Measurements from ENCODE around the gene CWF19L1. TPM values are rescaled to one million over a fixed set of nuclear protein-coding genes. Genes with fewer than 3 reads are reported as not detected.
A peak's percentile ranks its signal among the peaks of the same experiment; 100 is the strongest.

The CWF19L1 gene
- total and polyA plus RNA-seq, 5 donors from 2014 or later, result 30.7 to 51.8 (median 35.3) TPM

DNA sequence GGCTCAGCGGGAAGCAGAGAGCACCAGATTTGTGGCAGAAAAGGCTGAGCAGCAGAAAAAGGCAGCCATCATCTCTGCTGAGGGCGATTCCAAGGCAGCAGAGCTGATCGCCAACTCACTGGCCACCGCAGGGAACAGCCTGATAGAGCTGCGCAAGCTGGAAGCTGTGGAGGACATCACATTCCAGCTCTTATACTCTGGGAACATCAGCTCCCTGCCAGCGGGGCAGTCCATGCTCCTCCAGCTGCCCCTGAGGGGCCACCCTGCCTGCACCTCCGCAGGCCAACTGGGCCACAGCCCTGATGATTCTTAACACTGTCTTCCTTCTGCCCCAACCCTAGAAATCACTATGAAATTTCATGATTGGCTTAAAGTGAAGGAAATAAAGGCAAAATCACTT, 18.6 kb downstream of the CWF19L1 start:
- peak overlapping the region in 1 of 3 donors; percentile 32 for H3K27ac Mint-ChIP-seq
- no peak overlapping the region for H3K27ac ChIP-seq (ENCODE audit: insufficient read depth, low read length, poor library complexity, severe bottlenecking)
- no peaks in the 10 kb centered on the region for H3K9me3 Mint-ChIP-seq
- DNase-seq, result no peak
- H3K4me3 ChIP-seq (ENCODE audit: low read depth, low read length), result no peak overlapping the region
- H3K27me3 ChIP-seq (ENCODE audit: control insufficient read depth, insufficient read depth, low read length), result no peaks in the 10 kb centered on the region
- peaks cover 41% of the 10 kb centered on the region for H3K36me3 Mint-ChIP-seq
- H3K27me3 Mint-ChIP-seq, result no peaks in the 10 kb centered on the region
- no peaks in the 10 kb centered on the region for H3K4me1 ChIP-seq (ENCODE audit: control insufficient read depth, insufficient read depth, low read length, poor library complexity, severe bottlenecking)
- H3K4me1 Mint-ChIP-seq, result peaks cover 0 to 6% (median 4%) of the 10 kb centered on the region in 4 donors
- no peak overlapping the region for H3K4me3 Mint-ChIP-seq
- no peak for ATAC-seq (ENCODE audit: low read depth in 2 of 2)
- H3K9me3 ChIP-seq (ENCODE audit: control insufficient read depth in 2 of 2, low read length in 2 of 2), result no peaks in the 10 kb centered on the region
- H3K36me3 ChIP-seq (ENCODE audit: control insufficient read depth, insufficient read depth, low read length), result peaks cover 89% of the 10 kb centered on the region

DNA sequence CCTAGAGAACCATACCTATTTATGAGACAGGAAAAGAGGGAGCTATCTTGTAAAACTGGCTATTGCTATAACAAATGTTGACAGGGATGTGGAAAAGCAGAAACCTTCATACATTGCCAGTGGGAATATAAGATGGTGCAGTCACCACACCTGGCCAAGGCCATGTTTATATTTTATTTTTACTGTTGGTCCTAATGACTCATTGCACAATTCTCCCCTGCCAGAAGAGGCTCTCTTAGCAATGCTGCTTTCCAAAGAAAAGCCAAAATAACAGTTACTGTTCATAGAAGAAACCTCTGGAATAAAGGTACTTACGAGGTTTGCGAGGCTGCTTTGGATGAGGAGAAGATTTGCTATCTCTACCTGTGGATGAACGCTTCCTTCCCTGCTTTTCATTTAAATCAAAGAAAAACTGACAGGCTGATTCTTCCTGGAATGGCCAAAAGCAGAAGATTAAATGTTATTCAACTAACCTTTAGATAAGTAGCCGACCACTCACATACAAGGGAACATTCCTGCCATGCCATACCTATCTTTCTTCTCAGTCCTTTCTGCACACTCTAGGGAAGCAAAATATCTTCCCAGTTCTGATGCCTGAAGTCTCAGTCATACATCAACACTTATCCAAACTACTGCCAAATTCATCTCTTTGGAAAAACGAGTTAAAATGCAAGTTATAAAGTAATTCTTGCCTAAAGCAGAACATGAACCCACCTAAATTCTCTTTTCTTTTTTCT, 21.8 kb downstream of the CWF19L1 start:
- ATAC-seq (ENCODE audit: low read depth in 2 of 2), result no peak
- Mint-ChIP-seq H3K9me3 (no peaks in the 10 kb centered on the region), H3K27me3 (no peaks in the 10 kb centered on the region), H3K4me1 (peaks cover 1 to 6% (median 3%) of the 10 kb centered on the region in 4 donors), H3K27ac (no peak overlapping the region), H3K4me3 (no peak overlapping the region), H3K36me3 (peaks cover 35% of the 10 kb centered on the region)
- no peak overlapping the region for H3K4me3 ChIP-seq (ENCODE audit: low read depth, low read length)
- no peaks in the 10 kb centered on the region for H3K4me1 ChIP-seq (ENCODE audit: control insufficient read depth, insufficient read depth, low read length, poor library complexity, severe bottlenecking)
- no peak overlapping the region for H3K27ac ChIP-seq (ENCODE audit: insufficient read depth, low read length, poor library complexity, severe bottlenecking)
- no peak for DNase-seq
- no peaks in the 10 kb centered on the region for H3K9me3 ChIP-seq (ENCODE audit: control insufficient read depth in 2 of 2, low read length in 2 of 2)
- no peaks in the 10 kb centered on the region for H3K27me3 ChIP-seq (ENCODE audit: control insufficient read depth, insufficient read depth, low read length)
- peaks cover 92% of the 10 kb centered on the region for H3K36me3 ChIP-seq (ENCODE audit: control insufficient read depth, insufficient read depth, low read length)

DNA sequence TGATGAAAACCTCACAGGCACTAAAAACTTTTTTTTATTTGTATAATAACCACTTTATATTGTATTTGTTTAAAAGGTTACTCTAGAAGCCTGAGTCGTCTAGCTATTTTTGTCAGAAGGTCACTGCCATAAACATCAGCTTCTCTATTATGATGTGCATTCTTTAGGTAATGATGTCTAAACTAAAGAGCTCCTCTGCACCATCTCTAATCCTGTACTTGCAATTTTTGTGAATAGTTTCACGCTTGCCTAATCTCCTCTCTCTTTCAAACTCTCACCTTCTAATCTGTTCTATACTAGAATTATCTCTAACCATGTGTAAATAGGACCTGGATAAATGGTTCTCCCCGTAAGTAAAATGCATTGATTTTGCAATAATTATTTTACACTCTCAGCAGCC, 27.6 kb downstream of the CWF19L1 start:
- Histone ChIP-seq H3K27ac (ENCODE audit: insufficient read depth, low read length, poor library complexity, severe bottlenecking) (no peak overlapping the region), H3K27me3 (ENCODE audit: control insufficient read depth, insufficient read depth, low read length) (no peaks in the 10 kb centered on the region), H3K4me1 (ENCODE audit: control insufficient read depth, insufficient read depth, low read length, poor library complexity, severe bottlenecking) (no peaks in the 10 kb centered on the region), H3K9me3 (ENCODE audit: control insufficient read depth in 2 of 2, low read length in 2 of 2) (no peaks in the 10 kb centered on the region), H3K36me3 (ENCODE audit: control insufficient read depth, insufficient read depth, low read length) (peaks cover 71% of the 10 kb centered on the region), H3K4me3 (ENCODE audit: low read depth, low read length) (no peak overlapping the region)
- H3K4me3 Mint-ChIP-seq, result no peak overlapping the region
- H3K4me1 Mint-ChIP-seq, result peaks cover 4 to 13% (median 6%) of the 10 kb centered on the region in 4 donors
- H3K9me3 Mint-ChIP-seq, result no peaks in the 10 kb centered on the region
- no peak for ATAC-seq (ENCODE audit: low read depth in 2 of 2)
- H3K27me3 Mint-ChIP-seq, result no peaks in the 10 kb centered on the region
- no peak overlapping the region for H3K27ac Mint-ChIP-seq
- no peak for DNase-seq
- H3K36me3 Mint-ChIP-seq, result peaks cover 33% of the 10 kb centered on the region

DNA sequence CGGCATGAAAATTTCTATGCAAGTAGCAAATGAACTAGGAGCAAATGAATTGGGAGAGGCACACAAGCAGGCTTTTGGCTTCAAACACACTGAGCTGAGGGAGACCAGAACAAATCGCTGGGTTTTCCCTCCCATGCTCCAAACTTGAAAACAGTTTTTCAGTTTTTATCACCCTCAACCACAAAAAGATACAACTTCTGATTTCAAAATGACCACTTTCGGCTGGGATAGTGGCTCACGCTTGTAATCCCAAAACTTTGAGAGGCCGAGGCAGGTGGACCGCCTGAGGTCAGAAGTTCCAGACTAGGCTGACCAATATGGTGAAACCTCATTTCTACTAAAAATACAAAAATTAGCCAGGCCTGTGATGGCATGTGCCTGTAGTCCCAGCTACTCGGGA, 29.0 kb downstream of the CWF19L1 start:
- DNase-seq (no peak), ATAC-seq (ENCODE audit: low read depth in 2 of 2) (no peak)
- Histone ChIP-seq H3K4me1 (ENCODE audit: control insufficient read depth, insufficient read depth, low read length, poor library complexity, severe bottlenecking) (no peaks in the 10 kb centered on the region), H3K9me3 (ENCODE audit: control insufficient read depth in 2 of 2, low read length in 2 of 2) (no peaks in the 10 kb centered on the region), H3K27ac (ENCODE audit: insufficient read depth, low read length, poor library complexity, severe bottlenecking) (no peak overlapping the region), H3K4me3 (ENCODE audit: low read depth, low read length) (no peak overlapping the region), H3K36me3 (ENCODE audit: control insufficient read depth, insufficient read depth, low read length) (peaks cover 70% of the 10 kb centered on the region), H3K27me3 (ENCODE audit: control insufficient read depth, insufficient read depth, low read length) (no peaks in the 10 kb centered on the region)
- H3K36me3 Mint-ChIP-seq, result peaks cover 39% of the 10 kb centered on the region
- H3K9me3 Mint-ChIP-seq, result no peaks in the 10 kb centered on the region
- no peak overlapping the region for H3K4me3 Mint-ChIP-seq
- no peak overlapping the region for H3K27ac Mint-ChIP-seq
- no peaks in the 10 kb centered on the region for H3K27me3 Mint-ChIP-seq
- H3K4me1 Mint-ChIP-seq, result peaks cover 4 to 13% (median 6%) of the 10 kb centered on the region in 4 donors

DNA sequence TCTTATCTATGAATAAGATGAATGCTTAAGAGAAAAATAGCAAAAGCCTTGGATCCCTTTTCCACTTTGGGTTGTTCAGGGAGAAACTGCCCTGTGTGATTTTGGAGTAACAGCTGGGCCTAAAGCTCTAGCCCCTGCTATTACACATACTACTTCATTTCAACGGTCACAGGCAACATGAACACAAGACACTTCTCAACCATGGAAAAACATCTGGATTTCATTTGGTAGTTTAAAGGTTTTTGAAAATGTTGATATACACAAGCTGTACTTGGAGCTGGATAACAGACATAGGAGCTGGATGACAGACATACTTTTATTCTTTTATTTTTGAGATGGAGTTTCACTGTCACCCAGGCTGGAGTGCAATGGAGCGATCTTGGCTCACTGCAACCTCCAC, 35.3 kb downstream of the CWF19L1 start:
- H3K4me1 Mint-ChIP-seq, result peaks cover 13 to 30% (median 24%) of the 10 kb centered on the region in 4 donors
- Histone ChIP-seq H3K4me3 (ENCODE audit: low read depth, low read length) (no peak overlapping the region), H3K4me1 (ENCODE audit: control insufficient read depth, insufficient read depth, low read length, poor library complexity, severe bottlenecking) (peaks cover 19% of the 10 kb centered on the region), H3K27me3 (ENCODE audit: control insufficient read depth, insufficient read depth, low read length) (no peaks in the 10 kb centered on the region), H3K9me3 (ENCODE audit: control insufficient read depth in 2 of 2, low read length in 2 of 2) (no peaks in the 10 kb centered on the region), H3K27ac (ENCODE audit: insufficient read depth, low read length, poor library complexity, severe bottlenecking) (no peak overlapping the region), H3K36me3 (ENCODE audit: control insufficient read depth, insufficient read depth, low read length) (peaks cover 50% of the 10 kb centered on the region)
- ATAC-seq (ENCODE audit: low read depth in 2 of 2) (no peak), DNase-seq (no peak)
- H3K4me3 Mint-ChIP-seq, result peak overlapping the region in 1 of 4 donors; percentile 59
- H3K27ac Mint-ChIP-seq, result peak overlapping the region in 1 of 3 donors; percentile 23
- H3K27me3 Mint-ChIP-seq, result no peaks in the 10 kb centered on the region
- H3K36me3 Mint-ChIP-seq, result peaks cover 19% of the 10 kb centered on the region
- H3K9me3 Mint-ChIP-seq, result peaks cover 0 to 5% (median 0%) of the 10 kb centered on the region in 7 donors

DNA sequence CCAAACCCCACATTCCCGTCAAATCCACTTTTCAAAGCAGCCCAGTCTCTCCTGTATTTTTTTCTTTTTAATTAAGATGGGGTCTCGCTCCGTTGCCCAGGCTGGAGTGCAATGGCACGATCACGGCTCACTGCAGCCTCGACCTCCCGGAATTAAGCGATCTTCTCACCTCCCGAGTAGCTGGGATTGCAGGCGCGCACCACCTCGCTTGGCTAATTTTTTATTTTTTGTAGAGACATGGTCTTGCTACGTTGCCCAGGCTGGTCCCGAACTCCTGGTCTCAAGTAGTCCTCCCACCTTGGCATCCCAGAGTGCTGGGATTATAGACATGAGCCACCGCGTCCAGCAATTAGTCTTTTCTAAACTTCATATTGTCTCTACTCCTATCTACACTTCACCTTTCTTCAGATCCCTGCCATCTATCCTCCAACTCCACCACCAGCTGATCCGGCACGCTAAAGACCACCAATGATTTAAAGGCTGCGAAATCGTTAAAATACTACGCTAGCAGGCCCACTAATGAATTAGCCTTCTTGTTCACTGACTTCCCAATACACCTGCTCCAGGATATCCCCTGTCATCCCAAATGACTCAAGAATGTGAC, 37.5 kb downstream of the CWF19L1 start:
- Histone ChIP-seq H3K27me3 (ENCODE audit: control insufficient read depth, insufficient read depth, low read length) (no peaks in the 10 kb centered on the region), H3K27ac (ENCODE audit: insufficient read depth, low read length, poor library complexity, severe bottlenecking) (peak overlapping the region; percentile 76), H3K36me3 (ENCODE audit: control insufficient read depth, insufficient read depth, low read length) (peaks cover 40% of the 10 kb centered on the region), H3K4me1 (ENCODE audit: control insufficient read depth, insufficient read depth, low read length, poor library complexity, severe bottlenecking) (peaks cover 19% of the 10 kb centered on the region), H3K4me3 (ENCODE audit: low read depth, low read length) (peak overlapping the region; percentile 92), H3K9me3 (ENCODE audit: control insufficient read depth in 2 of 2, low read length in 2 of 2) (no peaks in the 10 kb centered on the region)
- H3K27ac Mint-ChIP-seq, result peak overlapping the region; percentile 80 to 98 (median 85)
- H3K27me3 Mint-ChIP-seq, result no peaks in the 10 kb centered on the region
- H3K36me3 Mint-ChIP-seq, result peaks cover 20% of the 10 kb centered on the region
- ATAC-seq (ENCODE audit: low read depth in 2 of 2) (no peak), DNase-seq (peak in 2 of 3 donors; percentile 1 to 4)
- H3K9me3 Mint-ChIP-seq, result peaks cover 0 to 5% (median 0%) of the 10 kb centered on the region in 7 donors
- H3K4me3 Mint-ChIP-seq, result peak overlapping the region; percentile 89 to 95 (median 91)
- H3K4me1 Mint-ChIP-seq, result peaks cover 17 to 41% (median 33%) of the 10 kb centered on the region in 4 donors

DNA sequence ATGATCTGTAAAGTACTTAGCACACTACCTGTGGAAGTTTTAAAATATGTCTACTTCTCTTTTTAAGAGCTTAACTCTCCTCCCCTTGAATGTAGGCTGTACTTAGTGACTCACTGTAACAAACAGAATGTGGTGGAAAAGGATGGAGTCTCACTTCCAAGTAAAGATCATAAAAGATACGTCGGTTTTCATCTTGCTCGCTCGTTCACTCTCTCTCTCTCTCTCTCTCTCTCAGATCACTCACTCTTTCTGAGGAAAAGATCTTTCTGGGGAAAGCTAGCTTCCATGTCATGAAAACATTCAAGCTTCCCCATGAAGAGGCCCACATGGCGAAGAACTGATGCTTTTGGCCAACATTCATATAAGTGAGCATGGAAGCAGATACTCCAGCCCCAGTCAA, 43.6 kb downstream of the CWF19L1 start:
- Mint-ChIP-seq H3K27me3 (no peaks in the 10 kb centered on the region), H3K9me3 (no peaks in the 10 kb centered on the region), H3K4me1 (peaks cover 14 to 28% (median 21%) of the 10 kb centered on the region in 4 donors), H3K27ac (peak overlapping the region in 1 of 3 donors; percentile 38), H3K4me3 (peak overlapping the region in 1 of 4 donors; percentile 7), H3K36me3 (peaks cover 46% of the 10 kb centered on the region)
- H3K27me3 ChIP-seq (ENCODE audit: control insufficient read depth, insufficient read depth, low read length), result no peaks in the 10 kb centered on the region
- DNase-seq (no peak), ATAC-seq (ENCODE audit: low read depth in 2 of 2) (no peak)
- no peaks in the 10 kb centered on the region for H3K9me3 ChIP-seq (ENCODE audit: control insufficient read depth in 2 of 2, low read length in 2 of 2)
- H3K36me3 ChIP-seq (ENCODE audit: control insufficient read depth, insufficient read depth, low read length), result peaks cover 59% of the 10 kb centered on the region
- H3K27ac ChIP-seq (ENCODE audit: insufficient read depth, low read length, poor library complexity, severe bottlenecking), result no peak overlapping the region
- peaks cover 14% of the 10 kb centered on the region for H3K4me1 ChIP-seq (ENCODE audit: control insufficient read depth, insufficient read depth, low read length, poor library complexity, severe bottlenecking)
- no peak overlapping the region for H3K4me3 ChIP-seq (ENCODE audit: low read depth, low read length)
